ENCODE measurements around the gene GCLC.
"Not testable (repeated sequence)": the region's sequence is repeated elsewhere in the genome, so short reads cannot be mapped to it uniquely, and the experiment has no call there.

The GCLC gene

DNA sequence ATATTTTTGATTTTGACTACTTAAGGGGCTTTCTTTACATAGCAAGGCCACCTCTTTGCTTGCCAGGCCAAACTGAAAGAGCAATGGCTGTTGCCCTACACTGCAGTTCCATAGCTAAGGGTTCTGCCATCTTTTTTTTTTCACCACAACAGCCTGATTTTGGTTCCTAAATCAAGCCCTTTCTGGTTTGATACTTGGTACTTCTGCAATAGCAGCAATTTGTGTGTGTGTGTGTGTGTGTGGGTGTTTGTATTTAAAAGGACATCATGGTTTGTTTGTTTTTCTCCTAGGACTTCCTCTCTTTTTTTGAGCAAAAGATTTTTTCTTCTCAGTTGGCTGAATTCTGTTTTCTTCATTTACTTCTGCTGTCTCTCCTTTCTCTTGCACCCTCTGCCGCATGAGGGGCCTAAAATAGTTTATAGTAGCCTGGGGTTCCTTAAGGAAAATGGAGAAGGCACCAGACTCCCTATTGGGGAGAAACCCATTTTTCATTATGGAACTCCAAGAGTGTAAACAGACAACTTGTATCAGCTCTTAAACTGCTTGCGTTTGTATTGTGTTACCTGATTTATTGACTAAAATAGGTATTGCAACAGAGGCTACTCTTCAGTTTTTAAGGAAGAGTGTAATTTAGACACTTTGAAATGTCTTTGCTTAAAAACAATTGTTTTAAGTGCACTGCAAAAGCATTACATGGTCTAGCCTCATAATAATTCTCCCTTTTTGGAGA, 12.2 kb upstream of the GCLC start:
- no peak for DNase-seq

GRCh38 chr6:53553600-53553999, 8.7 kb upstream of the GCLC start:
- not testable (repeated sequence) for DNase-seq

DNA sequence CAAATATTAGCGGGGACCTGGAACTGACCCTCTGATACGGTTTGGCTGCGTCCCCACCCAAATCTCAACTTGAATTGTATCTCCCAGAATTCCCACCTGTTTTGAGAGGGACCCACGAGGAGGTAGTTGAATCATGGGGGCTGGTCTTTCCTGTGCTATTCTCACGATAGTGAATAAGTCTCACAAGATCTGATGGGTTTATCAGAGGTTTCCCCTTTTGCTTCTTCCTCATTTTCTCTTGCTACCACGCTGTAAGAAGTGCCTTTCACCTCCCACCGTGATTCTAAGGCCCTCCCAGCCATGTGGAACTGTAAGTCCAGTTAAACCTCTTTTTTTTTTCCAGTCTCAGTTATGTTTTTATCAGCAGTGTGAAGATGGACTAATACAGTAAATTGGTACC, 6.8 kb upstream of the GCLC start:
- not testable (repeated sequence) for DNase-seq

DNA sequence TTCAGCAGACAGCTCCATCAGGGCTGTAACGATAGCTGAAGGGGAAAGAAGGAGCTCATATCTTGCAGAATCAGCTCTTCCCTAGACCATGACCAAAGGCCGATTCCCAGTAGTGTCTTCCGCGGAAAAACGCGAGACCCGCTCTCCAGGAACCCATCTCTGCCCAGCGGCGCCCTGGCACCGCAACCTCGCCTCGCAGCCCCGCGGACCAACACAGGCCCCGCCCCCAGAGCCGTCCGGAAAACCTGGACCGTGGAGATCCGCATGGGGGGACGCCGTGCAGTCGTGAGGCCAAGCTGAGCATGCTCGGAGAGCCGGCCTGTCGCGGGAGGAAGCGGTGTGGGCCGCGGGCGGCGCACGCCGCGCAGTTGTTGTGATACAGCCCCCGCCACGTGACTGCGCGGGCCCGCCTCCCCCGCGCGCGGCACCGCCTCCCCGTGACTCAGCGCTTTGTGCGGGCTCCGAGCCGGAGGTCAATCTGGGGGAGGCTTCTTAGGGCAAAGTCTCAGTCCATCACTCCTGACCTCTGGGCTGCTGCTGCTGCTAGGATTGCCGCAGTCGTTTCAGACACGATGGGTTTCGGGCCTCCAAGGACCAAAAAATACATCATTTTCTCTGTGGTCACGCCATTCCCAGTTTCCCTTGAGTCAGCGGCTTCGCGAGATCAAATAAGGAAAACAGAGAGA, 3.1 kb upstream of the GCLC start:
- DNase-seq = peak; percentile 70

DNA sequence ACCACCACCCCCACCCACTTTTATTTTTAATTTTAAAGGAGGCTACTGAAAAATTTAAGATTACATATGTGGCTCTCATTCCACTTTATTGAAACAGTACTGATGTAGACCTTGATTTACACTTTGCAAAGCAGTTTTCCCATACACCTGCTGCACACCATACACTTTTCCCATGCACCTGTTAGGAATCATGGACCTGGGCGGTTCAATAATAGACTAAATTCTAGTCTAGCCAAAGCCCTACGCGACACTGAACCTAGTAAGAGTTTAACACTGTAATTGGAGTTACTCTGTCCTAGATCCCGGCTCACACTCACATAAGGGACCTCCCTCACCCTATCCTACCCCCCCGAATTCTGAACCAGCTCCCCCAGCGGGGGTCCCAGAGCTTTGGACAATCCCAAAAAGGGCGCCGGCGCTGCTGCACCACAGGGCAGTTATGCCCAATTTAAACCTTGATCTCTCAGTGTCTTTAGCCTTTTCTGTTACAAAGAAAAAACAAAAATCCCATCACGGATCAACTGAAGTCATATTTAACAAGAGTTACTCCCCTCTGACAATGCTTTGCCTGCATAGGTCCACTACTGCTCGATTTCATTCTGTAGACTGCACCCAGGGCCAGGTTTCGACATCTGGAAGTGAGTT, 2.4 kb upstream of the GCLC start:
- no peak for DNase-seq

DNA sequence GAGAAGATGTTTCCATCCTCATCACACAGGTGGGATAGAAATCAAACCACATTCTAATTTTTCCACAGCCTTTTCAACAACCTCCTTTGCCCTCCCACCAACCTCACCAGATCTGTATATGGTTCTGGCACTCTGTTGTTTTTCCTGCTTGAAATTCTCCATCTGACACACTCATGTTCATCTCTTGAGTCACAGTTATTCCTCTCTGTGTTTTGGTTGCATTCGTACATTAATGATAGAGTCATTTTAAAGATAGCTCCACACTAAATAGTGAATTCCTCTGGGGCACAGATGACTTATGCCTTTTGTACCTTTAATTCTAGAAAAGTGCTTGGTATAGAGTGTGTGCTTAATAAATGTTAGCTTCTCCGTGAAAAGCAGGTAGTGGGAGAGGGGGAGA, 1.4 kb upstream of the GCLC start:
- no peak for DNase-seq

GRCh38 chr6:53544217-53544469, 758 bp downstream of the GCLC start:
- no peak for DNase-seq

DNA sequence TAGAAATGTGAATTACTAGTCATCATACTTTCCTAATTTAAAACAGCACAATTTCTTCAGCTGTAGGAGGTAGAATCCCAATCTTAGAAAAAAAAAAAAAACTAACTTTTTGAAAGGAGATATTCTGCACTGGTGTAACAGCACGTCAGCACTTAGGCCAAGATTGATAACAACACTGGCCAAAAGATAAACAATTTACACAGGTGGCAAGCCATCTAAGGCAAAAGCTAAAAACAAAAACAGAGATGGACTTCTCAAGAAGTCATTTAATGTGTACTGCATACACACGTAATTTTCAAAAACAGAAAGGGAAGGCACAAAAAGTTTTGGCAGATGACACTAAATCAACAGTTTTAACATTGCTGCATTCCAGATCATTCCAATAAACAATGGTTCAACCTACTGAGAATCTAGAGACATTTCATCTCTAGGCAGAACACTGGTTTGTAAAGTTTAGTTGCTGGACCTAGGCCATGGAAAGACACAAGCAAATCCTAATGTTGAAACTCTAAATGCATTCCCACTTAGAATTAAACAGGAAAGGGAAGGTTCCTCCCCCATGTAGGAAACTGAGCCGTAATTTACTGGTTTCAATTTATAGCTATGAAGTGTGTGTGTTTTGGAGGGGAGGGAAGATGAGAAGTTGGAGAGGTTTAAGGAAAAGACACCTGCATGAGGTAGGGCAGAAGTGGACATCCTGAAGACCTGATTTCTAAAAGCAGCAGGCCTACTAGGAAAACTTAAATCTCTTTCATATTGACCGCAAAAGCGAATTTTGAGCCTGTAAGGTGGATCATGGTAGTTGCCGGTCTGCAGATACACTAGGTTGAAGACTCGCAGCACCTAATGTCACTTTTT, 1.3 kb downstream of the GCLC start:
- no peak for DNase-seq

DNA sequence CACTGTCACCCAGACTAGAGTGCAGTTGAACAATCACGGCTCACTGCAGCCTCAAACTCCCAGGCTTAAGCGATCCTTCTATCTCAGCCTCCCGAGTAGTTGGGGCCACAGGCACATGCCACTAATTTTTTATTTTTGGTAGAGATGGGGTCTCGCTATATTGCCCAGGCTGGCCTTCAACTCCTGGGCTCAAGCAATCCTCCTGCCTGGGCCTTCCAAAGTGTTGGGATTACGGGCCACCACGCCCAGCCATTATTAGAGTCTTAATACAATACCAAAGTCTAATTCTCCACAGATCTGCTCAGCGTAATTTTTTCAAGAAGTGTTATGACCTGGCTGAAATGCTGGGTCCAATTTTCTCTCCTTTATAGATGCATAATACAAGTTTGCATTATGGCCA, 3.0 kb downstream of the GCLC start:
- DNase-seq = no peak

GRCh38 chr6:53540129-53540692, 4.7 kb downstream of the GCLC start:
- no peak for DNase-seq

- no peak for DNase-seq
Observed at GRCh38 chr6:53539561-53539960, 5.3 kb downstream of the GCLC start.

DNA sequence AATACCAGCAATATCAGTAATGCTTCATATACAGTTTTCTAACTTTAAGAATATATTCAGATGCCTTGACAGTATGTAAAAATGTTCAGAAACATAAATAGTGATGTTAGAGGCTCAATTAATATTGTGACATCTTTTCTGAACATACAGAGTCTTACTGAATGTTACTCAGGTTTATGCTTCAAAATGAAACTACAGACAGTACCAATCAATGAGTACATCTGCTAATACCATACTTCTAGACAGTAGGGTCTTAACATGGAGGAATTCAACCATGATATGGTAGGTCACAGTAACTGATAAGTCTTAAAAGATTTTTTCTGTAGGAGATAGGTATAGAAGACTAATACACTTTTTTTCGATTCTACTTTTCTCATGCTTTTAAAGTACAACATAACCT, 8.3 kb downstream of the GCLC start:
- no peak for DNase-seq

GRCh38 chr6:53532942-53533341, 12.0 kb downstream of the GCLC start:
- no peak for DNase-seq

- no peak for DNase-seq
Observed at GRCh38 chr6:53532061-53532797, 12.7 kb downstream of the GCLC start.

- DNase-seq = no peak
Observed at GRCh38 chr6:53530780-53531386, 14.0 kb downstream of the GCLC start.

GRCh38 chr6:53530346-53530745, 14.6 kb downstream of the GCLC start:
- no peak for DNase-seq

DNA sequence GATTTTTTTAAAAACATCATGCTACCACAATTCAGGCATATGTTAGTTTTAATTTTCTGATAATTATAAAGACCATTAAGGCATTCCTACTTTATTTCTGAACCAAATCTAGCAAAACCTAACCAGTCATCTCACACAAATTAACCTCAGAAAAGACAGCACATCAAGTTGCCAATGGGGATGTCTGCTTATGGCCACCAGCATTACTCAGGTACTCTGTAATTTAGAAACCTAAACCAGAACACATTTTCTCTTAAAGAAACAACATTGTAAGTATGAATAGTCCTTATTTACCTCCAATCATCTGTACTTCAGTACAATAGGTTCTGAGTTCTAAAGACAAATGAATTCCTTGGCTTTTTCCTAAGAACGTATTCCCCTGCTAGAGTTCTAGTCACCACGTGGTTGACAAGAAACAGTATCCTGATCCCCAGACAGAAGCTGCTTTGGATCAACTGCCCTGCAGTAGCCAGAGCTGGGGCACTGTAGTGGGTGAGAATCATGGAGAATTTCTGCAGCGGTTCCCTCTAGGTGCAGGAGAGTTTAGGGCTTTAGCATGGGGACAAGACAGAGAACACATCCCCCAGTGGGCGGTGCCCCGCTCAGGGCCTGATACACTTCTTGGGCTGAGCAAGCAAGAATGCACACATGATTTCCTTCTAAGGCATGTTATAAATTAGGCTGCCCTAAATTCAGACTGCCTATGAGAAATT, 15.4 kb downstream of the GCLC start:
- no peak for DNase-seq

- no peak for DNase-seq
Observed at GRCh38 chr6:53528107-53528506, 16.8 kb downstream of the GCLC start.

DNA sequence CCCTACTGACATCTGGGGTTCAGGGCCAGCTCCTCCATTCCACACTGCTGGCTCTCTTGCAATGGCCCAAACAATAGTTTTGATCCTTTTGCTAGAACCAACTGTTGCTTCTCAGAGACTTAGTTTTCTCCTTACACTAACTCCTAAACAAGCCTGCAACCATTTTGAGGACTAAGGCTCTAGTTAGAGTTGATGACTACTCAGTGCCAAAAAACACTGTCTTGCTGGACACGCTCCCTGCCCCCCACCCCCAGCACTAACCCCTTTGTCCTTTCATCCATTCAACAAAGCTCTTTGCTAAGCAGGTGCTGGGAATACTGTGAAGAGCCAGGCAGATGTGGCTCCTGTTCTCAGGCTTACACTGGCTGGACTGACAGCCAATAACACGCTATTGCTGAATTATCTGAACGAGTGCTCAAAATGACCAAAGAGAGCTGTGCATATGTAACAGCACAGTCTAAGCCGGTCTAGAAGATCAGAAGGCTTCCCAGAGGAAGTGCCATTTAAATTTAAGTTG, 17.6 kb downstream of the GCLC start:
- DNase-seq = no peak

- DNase-seq = no peak
Observed at GRCh38 chr6:53526000-53526399, 18.9 kb downstream of the GCLC start.

GRCh38 chr6:53524455-53524815, 20.5 kb downstream of the GCLC start:
- no peak for DNase-seq
